ENCODE results near the gene PUM1. TPM values are rescaled to one million over a fixed set of nuclear protein-coding genes. Genes with fewer than 3 reads are reported as not detected.
A peak's percentile ranks its signal among the peaks of the same experiment; 100 is the strongest.
"Not testable (repeated sequence)": the region's sequence is repeated elsewhere in the genome, so short reads cannot be mapped to it uniquely, and the experiment has no call there.

The PUM1 gene
- total and polyA plus RNA-seq, 2 donors (not counting 1 experiment from before 2014, with no cell fraction given) = 59.3 to 70.5 TPM

DNA sequence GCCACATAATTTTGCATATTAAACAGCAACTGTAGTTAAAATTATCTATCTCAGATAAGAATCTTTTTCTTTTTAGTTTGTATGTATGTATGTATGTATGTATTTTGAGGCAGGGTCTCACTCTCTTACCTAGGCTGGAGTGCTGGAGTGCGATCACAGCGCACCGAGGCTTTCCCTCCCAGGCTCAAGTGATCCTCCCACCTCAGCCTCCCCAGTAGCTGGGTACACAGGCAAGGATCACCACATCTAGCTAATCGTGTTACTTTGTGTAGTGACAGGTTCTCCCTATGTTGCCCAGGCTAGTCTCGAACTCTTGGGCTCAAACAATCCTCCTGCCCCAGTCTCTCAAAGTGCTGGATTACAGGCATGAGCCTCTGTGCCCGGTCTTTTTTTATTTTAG, 30.5 kb upstream of the PUM1 start:
- Histone ChIP-seq H3K4me1 (ENCODE audit: control insufficient read depth, extremely low read depth, insufficient read depth, low read length) (peaks cover 3% of the 10 kb centered on the region), H3K4me3 (replicated peaks in 1 of 4; ENCODE audit: control extremely low read depth in 1 of 4, insufficient read depth in 1 of 4, low read depth in 3 of 4, low read length in 4 of 4) (no peak overlapping the region), H3K79me2 (ENCODE audit: control insufficient read depth, insufficient read depth, low read length) (no peaks in the 10 kb centered on the region), H2AFZ (ENCODE audit: low read length) (no peak overlapping the region), H3K9ac (ENCODE audit: insufficient read depth, low read length) (no peak overlapping the region), H3K27me3 (ENCODE audit: control insufficient read depth, insufficient read depth, low read length) (no peaks in the 10 kb centered on the region), H3K27ac (ENCODE audit: insufficient read depth, low read length) (no peak overlapping the region), H3K36me3 (ENCODE audit: control insufficient read depth, insufficient read depth, low read length) (no peaks in the 10 kb centered on the region), H3K4me2 (ENCODE audit: extremely low read depth, insufficient read depth, low read length) (no peak overlapping the region), H3K9me3 (ENCODE audit: control insufficient read depth, insufficient read depth, low read depth, low read length) (no peaks in the 10 kb centered on the region), H4K20me1 (ENCODE audit: control insufficient read depth, extremely low read depth, insufficient read depth, low read length) (no peaks in the 10 kb centered on the region)
- no peak for DNase-seq (ENCODE audit: low read depth in 2 of 2)
- TF ChIP-seq, protein P1, sequence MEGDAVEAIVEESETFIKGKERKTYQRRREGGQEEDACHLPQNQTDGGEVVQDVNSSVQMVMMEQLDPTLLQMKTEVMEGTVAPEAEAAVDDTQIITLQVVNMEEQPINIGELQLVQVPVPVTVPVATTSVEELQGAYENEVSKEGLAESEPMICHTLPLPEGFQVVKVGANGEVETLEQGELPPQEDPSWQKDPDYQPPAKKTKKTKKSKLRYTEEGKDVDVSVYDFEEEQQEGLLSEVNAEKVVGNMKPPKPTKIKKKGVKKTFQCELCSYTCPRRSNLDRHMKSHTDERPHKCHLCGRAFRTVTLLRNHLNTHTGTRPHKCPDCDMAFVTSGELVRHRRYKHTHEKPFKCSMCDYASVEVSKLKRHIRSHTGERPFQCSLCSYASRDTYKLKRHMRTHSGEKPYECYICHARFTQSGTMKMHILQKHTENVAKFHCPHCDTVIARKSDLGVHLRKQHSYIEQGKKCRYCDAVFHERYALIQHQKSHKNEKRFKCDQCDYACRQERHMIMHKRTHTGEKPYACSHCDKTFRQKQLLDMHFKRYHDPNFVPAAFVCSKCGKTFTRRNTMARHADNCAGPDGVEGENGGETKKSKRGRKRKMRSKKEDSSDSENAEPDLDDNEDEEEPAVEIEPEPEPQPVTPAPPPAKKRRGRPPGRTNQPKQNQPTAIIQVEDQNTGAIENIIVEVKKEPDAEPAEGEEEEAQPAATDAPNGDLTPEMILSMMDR (conservative IDR thresholded peaks at IDR 0.05 in 1 of 2, IDR thresholded peaks at IDR 0.05 in 1 of 2; ENCODE audit: low read depth in 1 of 2, low read length in 2 of 2) = no peak
- no peak for TF ChIP-seq EZH2 (IDR thresholded peaks at IDR 0.05; ENCODE audit: low read length, missing control alignments)

DNA sequence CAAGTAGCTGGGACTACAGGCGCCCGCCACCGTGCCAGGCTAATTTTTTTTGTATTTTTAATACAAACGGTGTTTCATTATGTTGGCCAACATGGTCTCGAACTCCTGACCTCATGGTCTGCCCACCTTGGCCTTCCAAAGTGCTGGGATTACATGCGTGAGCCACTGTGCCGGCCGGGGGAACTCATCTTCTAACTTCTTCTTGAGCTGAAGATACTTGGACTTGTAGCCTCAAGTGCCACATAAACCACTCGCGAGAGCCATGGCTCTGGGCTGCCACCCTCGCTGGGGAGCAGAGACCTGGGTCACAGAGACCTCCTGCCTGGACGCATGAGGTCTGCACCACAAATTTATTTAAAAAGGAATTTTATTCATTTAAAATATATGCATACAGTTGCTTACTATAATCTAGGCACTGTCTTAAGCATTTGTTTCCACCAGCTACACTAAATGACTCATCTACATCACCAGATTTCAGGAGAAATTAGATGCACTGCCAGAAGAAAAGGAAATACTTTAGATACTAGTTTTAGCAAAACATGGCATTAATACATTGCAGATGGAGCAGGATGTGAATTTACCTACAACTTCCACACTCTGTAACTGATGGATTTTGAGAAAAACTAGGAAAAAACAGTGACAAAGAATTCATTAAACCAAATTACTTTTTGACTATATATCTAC, 29.9 kb upstream of the PUM1 start:
- peaks cover 3% of the 10 kb centered on the region for H3K4me1 ChIP-seq (ENCODE audit: control insufficient read depth, extremely low read depth, insufficient read depth, low read length)
- no peaks in the 10 kb centered on the region for H3K79me2 ChIP-seq (ENCODE audit: control insufficient read depth, insufficient read depth, low read length)
- H4K20me1 ChIP-seq (ENCODE audit: control insufficient read depth, extremely low read depth, insufficient read depth, low read length) = no peaks in the 10 kb centered on the region
- no peaks in the 10 kb centered on the region for H3K27me3 ChIP-seq (ENCODE audit: control insufficient read depth, insufficient read depth, low read length)
- H3K36me3 ChIP-seq (ENCODE audit: control insufficient read depth, insufficient read depth, low read length) = no peaks in the 10 kb centered on the region
- no peaks in the 10 kb centered on the region for H3K9me3 ChIP-seq (ENCODE audit: control insufficient read depth, insufficient read depth, low read depth, low read length)
- TF ChIP-seq EZH2 (IDR thresholded peaks at IDR 0.05; ENCODE audit: low read length, missing control alignments) = no peak
- TF ChIP-seq, protein P1 (conservative IDR thresholded peaks at IDR 0.05 in 1 of 2, IDR thresholded peaks at IDR 0.05 in 1 of 2; ENCODE audit: low read depth in 1 of 2, low read length in 2 of 2) = no peak
- H2AFZ ChIP-seq (ENCODE audit: low read length) = no peak overlapping the region
- H3K27ac ChIP-seq (ENCODE audit: insufficient read depth, low read length) = peak overlapping the region; percentile 25
- no peak overlapping the region for H3K4me3 ChIP-seq (replicated peaks in 1 of 4; ENCODE audit: control extremely low read depth in 1 of 4, insufficient read depth in 1 of 4, low read depth in 3 of 4, low read length in 4 of 4)
- peak overlapping the region; percentile 52 for H3K4me2 ChIP-seq (ENCODE audit: extremely low read depth, insufficient read depth, low read length)
- DNase-seq (ENCODE audit: low read depth in 2 of 2) = peak; percentile 61 to 80
- H3K9ac ChIP-seq (ENCODE audit: insufficient read depth, low read length) = no peak overlapping the region

DNA sequence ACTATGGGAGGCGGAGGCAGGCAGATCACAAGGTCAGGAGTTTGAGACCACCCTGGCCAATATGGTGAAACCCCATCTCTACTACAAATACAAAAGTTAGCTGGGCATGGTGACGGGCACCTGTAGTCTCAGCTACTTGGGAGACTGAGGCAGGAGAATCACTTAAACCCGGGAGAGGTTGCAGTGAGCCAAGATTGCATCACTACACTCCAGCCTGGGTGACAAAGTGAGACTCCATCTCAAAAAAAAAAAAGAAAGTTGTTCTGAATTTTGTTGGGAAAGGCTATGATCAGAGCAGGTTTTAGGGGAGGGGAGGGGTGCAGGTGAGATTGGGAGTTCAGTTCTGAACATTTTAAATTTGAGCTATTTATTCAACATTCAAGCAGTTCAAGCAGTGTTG, 22.6 kb upstream of the PUM1 start:
- not testable (repeated sequence) for H3K4me1 ChIP-seq (ENCODE audit: control insufficient read depth, extremely low read depth, insufficient read depth, low read length); H3K9me3 ChIP-seq (ENCODE audit: control insufficient read depth, insufficient read depth, low read depth, low read length); H3K4me2 ChIP-seq (ENCODE audit: extremely low read depth, insufficient read depth, low read length); H3K79me2 ChIP-seq (ENCODE audit: control insufficient read depth, insufficient read depth, low read length); H2AFZ ChIP-seq (ENCODE audit: low read length); H3K36me3 ChIP-seq (ENCODE audit: control insufficient read depth, insufficient read depth, low read length); H3K27me3 ChIP-seq (ENCODE audit: control insufficient read depth, insufficient read depth, low read length); DNase-seq (ENCODE audit: low read depth in 2 of 2); H3K9ac ChIP-seq (ENCODE audit: insufficient read depth, low read length); H3K4me3 ChIP-seq (replicated peaks in 1 of 4; ENCODE audit: control extremely low read depth in 1 of 4, insufficient read depth in 1 of 4, low read depth in 3 of 4, low read length in 4 of 4); H3K27ac ChIP-seq (ENCODE audit: insufficient read depth, low read length); H4K20me1 ChIP-seq (ENCODE audit: control insufficient read depth, extremely low read depth, insufficient read depth, low read length)
